EL (cell line): Measurements from ENCODE around the gene HS6ST1.

Experiments used
- DNase-seq: peaks from one replicate; pipeline ENCODE4 v3.0.0-alpha.2; 2016

Gene HS6ST1, protein sequence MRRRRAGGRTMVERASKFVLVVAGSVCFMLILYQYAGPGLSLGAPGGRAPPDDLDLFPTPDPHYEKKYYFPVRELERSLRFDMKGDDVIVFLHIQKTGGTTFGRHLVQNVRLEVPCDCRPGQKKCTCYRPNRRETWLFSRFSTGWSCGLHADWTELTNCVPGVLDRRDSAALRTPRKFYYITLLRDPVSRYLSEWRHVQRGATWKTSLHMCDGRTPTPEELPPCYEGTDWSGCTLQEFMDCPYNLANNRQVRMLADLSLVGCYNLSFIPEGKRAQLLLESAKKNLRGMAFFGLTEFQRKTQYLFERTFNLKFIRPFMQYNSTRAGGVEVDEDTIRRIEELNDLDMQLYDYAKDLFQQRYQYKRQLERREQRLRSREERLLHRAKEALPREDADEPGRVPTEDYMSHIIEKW

DNA sequence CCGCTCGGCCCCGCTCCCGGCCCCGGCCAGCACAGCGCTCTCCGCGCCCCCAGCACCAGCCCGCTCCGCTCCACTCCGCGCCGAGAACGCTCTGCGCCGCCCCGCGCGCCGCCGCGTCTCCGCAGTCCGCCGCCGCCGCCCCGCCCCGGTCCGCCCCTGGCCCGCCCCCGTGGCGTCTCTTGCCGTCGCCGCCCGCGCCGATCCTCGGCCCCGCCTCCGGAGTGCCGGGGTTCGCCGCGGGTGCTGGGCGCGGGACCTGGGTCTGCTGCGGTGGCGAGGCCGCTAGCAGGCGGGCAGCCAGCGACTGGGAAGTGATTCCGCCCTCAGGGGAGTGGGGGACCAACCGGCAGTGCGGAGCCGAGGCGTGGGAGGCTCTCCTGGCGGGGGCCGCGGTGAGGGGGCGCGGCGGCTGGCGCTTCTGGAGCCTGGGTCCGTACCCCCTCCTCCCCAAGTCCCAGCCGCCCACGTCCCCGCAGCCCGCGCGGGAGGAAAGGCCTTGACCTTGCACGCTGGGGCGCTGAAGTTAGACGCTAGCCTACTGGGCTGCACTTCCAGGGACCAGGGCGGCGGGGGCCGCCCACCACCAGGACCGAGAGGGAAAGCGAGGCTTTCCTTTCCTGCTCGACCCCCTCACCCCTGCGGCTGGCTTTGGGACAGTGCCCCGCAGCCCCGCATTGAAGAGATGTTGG, at the start of gene HS6ST1:
TSS of gene HS6ST1 (minus strand) at position 93 of the 689 bp plus-strand sequence. CDS start 305 bp downstream, outside the sequence.
- DNase-seq = peak; percentile 81

DNA sequence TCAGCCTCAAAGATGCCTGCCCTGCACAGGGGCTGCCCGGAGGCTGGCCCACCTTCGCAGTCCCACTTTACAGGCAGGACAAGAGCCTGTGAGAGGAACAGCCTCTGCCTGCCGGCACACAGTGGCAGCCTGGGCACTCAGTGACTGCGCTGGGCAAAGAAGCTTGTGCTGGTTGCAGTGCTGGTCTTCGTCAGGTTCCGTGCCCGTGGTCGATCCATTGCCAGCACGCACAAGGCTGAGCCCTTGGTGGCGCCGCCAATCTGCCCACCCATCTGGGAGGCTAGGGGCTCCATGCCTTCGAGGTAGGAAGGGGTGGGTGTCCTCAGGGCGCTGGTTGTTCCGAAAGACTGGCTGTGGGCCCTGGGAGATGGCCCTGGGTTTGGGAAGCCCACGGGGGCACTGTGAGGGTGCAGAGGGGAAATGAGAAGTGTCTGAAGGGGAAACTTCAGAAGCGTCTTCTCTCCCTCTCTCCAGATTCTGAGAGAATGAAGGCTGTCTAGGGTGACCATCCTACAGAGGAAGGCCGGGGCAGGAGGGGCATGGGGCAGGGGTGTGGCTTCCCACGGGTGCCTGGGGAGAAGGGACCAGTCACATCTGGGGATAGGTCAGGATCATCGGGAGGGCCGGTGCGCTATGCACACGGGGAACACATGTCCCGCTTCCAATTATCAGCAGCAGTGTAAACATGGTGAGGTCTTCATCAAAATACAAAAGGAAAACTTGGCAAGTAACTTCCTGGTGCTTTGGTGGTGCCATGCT, 49.1 kb upstream of the HS6ST1 start:
- no peak for DNase-seq

DNA sequence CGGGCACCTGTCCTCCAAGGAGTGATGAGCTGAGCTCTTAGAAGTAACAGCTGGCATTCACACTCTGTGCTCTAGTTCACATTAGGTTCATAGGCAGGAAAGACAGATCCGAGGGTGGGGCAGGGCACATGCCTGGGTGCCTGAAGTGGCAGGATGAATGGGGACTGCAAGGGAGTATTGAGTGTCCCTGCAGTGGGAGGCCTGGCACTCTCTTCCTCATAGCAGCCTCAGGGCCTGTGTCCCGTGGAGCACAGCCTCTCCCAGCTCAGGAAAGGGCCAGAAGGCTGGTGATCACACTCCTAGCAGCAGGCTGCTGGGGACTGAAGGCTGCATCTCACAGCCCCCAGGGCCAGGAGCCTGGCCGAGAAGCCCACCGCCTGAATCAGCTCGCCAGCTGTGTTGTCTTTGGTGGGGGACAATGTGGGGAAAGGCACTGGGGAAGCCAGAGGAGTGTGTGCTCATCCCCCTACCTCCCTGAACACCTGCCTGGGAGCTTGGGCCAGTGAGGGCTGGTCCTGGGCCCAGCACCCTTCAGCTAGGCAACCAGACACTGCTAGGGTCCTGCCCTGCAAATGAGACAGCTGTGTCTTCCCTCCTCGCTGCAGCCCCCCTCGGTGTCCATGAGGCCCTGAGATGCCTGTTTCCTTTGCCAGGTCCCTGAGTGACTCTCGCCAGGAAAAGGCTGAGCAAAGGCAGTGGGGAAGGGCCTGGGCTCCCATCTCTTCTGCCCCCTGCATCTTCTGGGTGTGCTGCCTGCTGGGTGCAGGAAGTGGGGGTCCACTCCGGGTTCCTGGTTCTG, 48.2 kb upstream of the HS6ST1 start:
- no peak for DNase-seq

DNA sequence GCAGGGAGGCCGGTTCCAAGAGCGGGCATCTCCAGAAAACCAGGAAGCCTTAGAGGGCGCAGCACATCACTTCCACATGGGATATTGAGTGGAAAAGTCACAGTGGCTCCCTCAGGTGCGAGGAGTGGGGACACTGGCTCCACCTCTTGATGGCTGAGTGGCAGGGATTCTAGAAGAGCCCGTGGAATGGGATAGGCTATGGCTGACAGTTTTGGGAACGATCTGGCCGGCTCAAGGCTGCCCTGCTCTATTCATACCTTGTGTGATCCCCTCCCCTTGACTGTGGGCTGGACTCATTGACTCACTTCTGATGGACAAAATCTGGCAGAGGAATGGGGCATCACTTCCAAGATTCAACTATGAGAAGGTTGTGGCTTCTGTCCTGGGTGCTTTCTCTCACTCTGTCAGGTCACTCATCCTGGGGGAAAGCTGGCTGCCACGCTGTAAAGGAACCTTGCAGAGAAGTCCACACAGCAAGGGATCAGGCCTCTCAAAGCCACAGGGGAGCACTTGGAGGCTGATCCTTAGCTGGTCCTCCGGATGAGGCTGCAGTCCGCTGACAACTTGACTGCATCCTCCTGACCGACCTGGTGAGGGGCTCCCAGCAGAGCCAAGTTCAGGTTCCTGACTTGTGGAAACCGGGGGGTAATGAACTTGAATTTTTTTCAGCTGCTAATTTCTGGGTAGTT, 46.7 kb upstream of the HS6ST1 start:
- no peak for DNase-seq

DNA sequence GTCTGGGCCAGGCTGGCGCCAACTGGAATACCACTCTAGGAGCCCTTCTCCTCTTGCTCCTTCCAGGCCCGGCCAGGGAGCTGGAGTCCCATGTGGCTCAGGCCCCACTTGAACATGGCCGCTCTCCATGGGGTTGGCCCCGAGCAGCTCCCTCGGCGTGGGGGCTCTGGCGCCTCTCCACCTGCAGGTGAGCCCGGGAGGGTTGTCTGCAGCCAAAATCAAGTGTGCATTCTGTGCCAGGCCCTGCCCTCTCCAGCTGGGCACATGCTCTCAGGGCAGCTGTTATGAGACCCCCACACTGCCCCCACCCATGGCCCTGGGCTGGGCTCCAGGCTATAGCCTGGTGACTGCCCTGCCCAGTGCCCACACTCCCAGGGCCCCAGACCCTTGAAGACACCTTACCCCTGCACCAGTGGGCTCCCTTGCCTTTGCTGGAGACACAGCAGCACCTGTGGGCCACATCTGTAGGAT, 45.8 kb upstream of the HS6ST1 start:
- DNase-seq = no peak

DNA sequence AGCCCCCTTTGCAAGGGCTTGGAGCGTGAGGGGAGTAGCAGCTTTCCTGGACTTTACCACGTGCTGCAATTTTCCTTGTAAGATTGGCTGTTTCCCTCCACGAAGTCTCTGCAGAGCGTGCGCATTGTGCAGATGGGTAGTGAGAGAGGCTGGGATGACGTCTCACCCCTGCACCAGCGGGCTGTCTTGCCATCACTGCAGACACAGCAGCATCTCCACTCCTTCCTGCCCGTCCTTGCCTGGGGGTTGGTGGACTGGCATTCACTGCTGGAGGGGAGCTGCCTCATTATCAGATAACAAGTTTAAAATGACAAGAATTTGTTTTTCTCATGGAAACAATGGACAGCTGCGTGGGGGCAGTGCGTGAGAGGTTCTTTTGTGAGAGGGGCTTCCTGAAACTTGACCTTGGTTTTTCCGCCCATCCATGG, 45.3 kb upstream of the HS6ST1 start:
- peak; percentile 52 for DNase-seq

DNA sequence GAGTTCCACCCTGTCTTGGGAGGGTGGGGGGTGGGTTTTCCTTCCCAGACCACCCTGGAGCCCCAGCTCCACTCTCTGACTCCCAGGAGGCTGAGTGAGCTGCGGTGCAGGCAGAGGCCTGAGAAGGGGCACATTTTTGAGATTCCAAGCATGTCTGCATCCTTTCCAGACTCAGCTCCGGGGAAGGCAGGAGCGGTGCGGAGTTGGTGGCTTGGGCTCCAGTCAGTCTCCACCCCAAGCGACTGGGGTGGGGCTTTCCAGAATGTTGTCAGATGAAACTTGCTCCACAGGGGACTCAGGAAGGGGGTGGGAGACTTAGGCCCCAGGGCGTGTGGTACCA, 44.2 kb upstream of the HS6ST1 start:
- peak; percentile 94 for DNase-seq

DNA sequence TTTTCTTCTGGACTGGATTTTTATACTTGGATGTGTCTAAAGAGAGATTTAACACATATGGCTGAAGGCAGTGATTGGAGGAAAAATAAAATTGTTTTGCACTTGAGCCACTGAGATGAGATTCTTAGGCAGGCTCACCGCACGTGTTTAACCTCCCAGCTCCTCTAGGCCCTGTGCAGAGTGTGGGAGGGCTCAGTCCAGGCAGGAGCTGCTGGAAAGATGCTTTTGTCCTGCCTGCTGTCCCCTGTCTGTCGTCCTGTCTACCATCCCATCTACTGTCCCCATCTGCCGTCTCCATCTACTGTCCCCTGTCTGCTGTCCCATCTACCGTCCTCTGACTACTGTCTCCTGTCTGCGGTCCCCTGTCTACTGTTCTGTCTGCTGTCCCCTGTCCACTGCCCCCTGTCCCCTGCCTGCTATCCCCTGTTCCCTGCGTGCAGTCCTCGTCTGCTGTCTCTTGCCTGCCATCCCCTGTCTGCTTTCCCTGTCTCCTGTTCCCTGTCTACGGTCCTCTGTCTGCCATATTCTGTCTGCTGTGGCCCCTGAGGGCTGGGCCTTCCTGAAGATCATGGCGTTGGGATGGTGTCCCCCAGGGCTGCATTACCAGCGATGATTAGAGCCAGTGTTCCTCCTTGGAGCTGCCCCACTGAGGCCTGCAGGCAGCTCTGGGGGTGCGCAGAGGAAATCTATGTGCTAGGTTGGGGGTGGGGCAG, 43.7 kb upstream of the HS6ST1 start:
- DNase-seq = no peak

DNA sequence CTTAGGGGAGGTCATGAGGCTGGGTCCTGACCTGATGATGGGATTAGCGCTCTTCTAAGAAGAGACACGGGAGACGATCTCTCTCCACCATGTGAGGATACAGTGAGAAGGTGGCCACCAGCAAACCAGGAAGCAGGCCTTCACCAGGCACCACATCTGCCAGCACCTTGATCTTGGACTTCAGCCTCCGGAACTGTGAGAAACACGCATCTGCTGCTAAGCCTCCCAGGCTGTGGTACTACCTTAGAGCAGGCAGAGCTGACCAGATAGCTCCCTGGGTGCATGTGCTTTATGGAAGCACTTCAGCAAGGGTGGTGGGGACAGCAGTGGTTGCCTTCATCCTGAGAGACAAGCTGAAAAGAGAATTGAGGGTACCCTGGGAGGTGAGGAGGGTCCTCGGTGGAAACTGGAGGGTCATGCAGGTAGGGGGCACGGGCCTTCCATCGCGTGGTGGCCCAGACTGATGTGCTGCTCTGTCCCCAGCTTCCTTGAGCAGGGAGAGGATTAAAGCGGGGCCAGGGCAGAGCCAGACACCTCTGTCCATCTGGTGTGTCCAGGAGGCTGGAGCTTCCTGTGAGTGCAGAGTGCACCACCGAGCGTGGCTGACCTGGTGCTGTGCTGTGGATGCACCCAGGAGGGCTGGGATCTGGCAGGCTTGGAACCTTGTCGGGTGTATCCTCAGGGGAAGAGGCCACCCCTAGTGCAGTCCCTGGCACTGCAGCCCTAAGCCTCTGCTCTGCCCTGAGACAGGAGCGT, 42.9 kb upstream of the HS6ST1 start:
- DNase-seq = no peak

DNA sequence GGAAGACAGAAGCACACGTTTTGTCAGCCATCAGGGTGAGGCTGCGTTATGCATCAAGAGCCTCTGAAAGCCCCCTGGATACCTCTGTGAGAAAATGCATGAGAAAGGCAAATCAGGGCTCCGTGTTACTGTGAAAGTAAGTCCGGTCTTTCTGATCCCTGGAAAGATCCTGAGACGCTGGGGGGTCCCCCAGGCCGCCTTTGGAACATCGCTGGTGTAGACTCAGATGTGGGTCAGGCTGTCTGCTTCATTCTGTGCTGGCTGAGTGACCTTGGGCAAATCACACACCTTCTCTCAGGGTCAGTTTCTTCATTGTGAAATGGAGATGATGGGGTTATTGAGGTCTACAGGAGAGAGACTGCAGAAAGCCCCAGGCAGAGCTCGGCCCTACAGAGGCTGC, 42.0 kb upstream of the HS6ST1 start:
- no peak for DNase-seq

DNA sequence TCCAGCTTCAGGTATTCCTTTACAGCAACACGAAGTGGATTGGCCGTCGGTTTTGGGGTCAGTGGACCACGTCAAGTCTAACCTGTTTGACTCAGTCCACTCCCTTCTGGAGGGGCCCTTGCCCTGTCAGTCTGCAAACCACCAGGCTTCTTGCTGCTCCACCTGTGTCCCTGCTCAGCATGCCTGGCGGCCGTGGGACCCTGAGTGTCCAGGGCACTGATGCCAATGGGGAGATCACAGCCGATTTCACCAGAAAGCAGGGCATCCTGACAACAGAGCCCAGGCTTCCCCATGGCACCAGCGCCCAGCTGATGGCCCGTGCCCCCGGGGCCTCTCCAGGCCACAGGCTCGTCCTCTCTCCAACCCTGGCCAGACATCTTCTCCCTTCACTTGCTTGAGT, 41.2 kb upstream of the HS6ST1 start:
- no peak for DNase-seq

DNA sequence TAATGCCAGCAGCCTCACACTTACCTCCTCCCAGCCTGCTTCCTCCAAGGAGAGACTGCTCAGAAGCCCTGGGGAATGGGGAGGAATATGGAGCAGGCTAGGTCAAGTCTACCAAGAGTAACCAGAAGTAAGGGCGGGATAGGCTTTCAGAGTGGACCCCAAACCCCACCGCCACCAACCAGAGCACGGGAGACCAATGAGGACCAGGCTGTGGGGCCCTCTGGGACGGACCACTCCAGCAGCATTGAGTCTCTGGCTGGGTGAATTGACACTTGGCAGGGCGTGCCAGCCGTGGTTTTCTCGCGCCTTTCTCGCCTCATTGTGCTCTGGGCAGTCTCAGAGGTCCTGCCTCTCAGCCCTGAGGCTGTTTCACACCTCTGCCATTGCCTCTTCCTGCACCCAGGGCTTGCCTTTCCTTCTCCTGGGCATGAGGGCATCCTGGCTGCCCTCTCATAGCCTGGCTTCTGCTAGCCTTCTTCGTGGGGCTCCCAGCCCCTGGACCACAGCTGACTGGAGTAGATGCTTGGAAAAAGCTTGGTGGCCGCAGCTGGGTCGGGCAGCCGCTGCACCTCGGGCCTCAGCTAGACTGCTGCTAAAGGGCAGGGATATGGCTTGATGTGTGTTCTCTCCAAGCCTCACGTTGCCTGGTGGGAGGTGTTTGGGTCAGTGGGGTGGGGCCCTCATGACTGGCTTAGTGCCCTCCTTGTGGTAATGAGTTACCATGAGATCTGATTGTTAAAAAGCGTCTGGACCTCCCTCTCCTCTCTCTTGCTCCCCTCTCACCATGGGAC, 40.5 kb upstream of the HS6ST1 start:
- DNase-seq = no peak

DNA sequence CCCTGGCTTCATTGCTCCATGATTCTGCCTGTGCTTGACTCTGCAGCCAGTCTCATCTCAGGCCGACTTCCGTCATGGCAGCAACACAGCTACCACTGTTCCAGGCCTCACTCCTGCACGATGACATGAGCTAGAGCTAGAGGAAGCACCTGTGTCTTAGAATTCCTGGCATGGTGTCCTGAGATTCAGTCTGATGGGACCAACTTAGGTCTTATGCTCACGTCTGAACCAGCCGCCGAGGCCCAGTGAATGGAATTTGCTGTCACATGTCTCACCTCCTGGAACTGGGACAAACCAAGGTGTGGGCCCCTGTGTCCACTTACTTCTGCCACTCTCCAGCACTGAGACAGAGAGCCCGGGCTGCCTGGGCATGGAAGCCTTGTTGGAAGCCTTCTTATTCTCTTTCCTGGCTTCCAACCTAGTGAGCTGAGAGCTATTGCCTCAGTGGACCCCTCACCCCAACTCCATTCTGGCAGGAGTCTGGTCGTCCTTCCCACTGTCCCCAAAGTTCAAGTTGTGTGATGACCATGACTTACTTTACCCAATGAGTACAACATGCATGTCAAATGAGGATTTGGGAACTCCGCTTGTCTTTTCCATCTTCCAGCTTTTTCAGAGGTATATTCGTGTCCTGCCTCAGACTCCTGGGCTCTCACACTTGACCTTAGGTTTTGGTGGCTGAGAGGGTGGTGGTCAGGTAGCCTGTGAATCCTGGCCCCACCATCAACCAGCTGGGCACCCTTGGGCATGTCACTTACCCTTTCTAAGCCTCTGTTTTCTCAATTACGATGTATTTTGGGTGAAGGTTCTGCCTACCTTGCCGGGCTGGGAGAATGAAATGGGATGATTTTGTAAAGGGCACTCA, 39.1 kb upstream of the HS6ST1 start:
- DNase-seq = no peak

DNA sequence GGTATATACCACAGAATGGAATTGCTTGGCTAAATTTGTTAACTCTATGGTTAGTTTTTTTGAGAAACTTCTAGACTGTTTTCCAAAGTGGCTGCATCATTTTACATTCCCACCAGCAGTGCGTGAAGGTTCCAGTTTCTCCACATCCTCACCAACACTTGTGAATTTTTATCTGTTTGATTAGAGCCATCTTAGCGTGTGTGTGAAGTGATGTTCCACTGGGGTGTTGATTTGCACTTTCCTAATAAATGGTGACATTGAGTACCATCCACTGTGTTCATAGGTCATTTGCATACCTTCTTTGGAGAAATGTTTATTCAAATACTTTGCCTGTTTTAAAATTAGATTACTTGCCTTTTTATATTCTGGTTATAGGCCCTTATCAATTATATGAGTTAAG, 37.5 kb upstream of the HS6ST1 start:
- no peak for DNase-seq

DNA sequence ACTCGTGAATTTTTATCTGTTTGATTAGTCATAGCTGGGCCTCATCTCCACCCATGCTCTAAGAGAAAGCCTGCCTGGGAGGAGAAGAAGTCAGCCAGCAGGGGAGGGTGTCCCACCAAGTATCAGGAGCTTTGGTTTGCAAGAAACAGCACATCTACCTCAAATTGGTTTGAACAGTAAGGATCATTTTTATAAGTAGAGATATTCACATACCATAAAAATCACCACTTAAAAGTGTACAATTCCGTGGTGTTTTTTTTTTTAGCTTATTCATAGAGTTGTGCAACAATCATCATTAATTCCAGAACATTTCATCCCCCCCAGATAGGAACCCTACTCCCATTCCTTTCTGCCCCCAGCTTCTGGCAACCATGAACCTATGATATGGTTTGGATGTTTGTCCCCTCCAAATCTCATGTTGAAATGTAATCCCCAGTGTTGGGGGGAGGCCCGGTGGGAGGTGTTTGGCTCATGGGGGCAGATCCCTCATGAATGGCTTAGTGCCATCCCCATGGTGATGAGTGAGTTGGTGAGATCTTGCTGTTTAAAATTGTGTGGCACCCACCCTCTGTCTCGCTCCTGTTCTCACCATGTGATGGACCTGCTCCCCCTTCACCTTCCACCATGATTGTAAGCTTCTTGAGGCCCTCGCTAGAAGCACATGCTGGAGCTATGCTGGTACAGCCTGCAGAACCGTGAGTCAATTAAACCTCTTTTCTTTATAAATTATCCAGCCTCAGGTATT, 36.2 kb upstream of the HS6ST1 start:
- DNase-seq = peak; percentile 34

DNA sequence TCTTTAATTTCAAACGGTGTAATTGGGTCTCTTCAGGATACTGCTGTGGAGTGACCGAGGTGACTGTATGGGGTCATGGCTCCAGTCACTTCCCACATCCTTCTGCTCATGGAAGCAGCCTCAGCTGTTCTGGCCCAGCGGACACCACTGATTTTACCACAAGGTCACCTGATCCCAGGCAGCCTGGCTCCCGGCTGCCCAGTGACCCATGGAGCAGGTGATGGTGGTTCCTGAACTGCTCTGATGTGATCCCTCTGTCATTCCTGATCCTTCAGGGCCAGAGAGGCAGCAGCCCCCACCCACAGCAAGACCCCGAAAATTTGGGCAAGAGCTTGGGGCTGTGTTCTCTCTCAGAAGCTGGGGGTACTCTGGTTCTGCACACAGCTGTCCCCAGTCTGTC, 35.5 kb upstream of the HS6ST1 start:
- DNase-seq = no peak

DNA sequence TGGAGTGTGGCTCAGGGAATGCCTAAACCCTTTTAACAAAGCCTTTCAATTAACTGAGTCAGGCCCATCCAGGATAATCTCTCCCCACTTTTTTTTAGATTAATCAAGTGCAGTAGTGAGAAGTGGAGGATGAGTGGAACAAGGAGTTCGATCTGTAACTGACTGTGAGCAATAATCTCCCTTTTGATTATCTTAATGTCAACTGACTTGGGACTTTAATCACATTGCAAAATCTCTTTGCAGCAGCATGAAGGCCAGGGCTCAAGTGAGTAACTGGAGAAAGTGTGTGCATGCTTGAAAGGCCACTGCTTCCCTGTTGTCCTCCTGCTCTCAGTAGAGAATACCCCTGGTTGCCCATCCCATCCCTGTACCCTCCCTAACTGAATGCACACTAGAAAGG, 32.1 kb upstream of the HS6ST1 start:
- no peak for DNase-seq

DNA sequence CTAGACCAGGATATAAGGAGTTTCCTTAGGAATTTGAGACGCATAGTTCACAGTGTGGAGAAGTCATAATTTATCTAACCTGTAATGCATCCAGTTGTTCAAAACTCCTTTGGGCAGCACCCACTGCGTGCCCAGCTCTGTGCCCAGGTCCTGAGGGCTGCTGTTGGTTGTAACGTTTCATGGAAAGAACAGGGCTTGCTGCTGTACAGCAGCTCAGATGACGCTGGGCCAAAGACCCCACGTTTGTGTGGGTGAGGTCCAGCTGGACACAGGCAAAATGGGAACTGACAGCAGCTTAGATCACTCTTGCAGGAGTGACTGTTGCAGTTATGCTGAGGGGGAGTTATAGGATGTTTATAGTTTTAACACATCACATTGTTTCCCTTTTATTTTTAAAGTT, 30.0 kb upstream of the HS6ST1 start:
- no peak for DNase-seq
